ENCODE measurements around the gene DRD1.
A peak's percentile ranks its signal among the peaks of the same experiment; 100 is the strongest.
"Not testable (repeated sequence)": the region's sequence is repeated elsewhere in the genome, so short reads cannot be mapped to it uniquely, and the experiment has no call there.

DRD1 gene

GRCh38 chr5:175467983-175468690 lies 24.2 kb upstream of the DRD1 start:
- DNase-seq = no peak

- DNase-seq = no peak
Measured at GRCh38 chr5:175466700-175467318, 22.8 kb upstream of the DRD1 start.

GRCh38 chr5:175465282-175465681 lies 21.3 kb upstream of the DRD1 start:
- no peak for DNase-seq

GRCh38 chr5:175464942-175465233 lies 20.9 kb upstream of the DRD1 start:
- DNase-seq = no peak

GRCh38 chr5:175464074-175464941 lies 20.3 kb upstream of the DRD1 start:
- peak; percentile 31 to 62 for DNase-seq

- DNase-seq = no peak
Measured at GRCh38 chr5:175463641-175464040, 19.7 kb upstream of the DRD1 start.

- DNase-seq = no peak
Measured at GRCh38 chr5:175461370-175461769, 17.4 kb upstream of the DRD1 start.

GRCh38 chr5:175460552-175460951 lies 16.6 kb upstream of the DRD1 start:
- DNase-seq = no peak

GRCh38 chr5:175460126-175460525 lies 16.1 kb upstream of the DRD1 start:
- no peak for DNase-seq

- no peak for DNase-seq
Measured at GRCh38 chr5:175457466-175457865, 13.5 kb upstream of the DRD1 start.

GRCh38 chr5:175456105-175456742 lies 12.2 kb upstream of the DRD1 start:
- no peak for DNase-seq

- DNase-seq = not testable (repeated sequence)
Measured at GRCh38 chr5:175454338-175454737, 10.4 kb upstream of the DRD1 start.

- no peak for DNase-seq
Measured at GRCh38 chr5:175452166-175452565, 8.2 kb upstream of the DRD1 start.

GRCh38 chr5:175448276-175448675 lies 4.3 kb upstream of the DRD1 start:
- DNase-seq = no peak

- no peak for DNase-seq
Measured at GRCh38 chr5:175447571-175447970, 3.6 kb upstream of the DRD1 start.

- not testable (repeated sequence) for DNase-seq
Measured at GRCh38 chr5:175446378-175446777, 2.4 kb upstream of the DRD1 start.

GRCh38 chr5:175444905-175445456 lies 999 bp upstream of the DRD1 start:
- DNase-seq = no peak

GRCh38 chr5:175443514-175444059 lies 395 bp downstream of the DRD1 start:
- DNase-seq = no peak

- DNase-seq = no peak
Measured at GRCh38 chr5:175438234-175438857, 5.6 kb downstream of the DRD1 start.

GRCh38 chr5:175436359-175436758 lies 7.6 kb downstream of the DRD1 start:
- DNase-seq = no peak

- no peak for DNase-seq
Measured at GRCh38 chr5:175434800-175435199, 9.2 kb downstream of the DRD1 start.

- no peak for DNase-seq
Measured at GRCh38 chr5:175427762-175428161, 16.2 kb downstream of the DRD1 start.
